Epithelial cell of esophagus (primary cell): Measurements from ENCODE around the gene GTF2I.
"Not testable (repeated sequence)": the region's sequence is repeated elsewhere in the genome, so short reads cannot be mapped to it uniquely, and the experiment has no call there.

Experiments
- DNase-seq: peaks from one replicate; pipeline ENCODE4 v3.0.0; 2010; ENCODE audit warnings: low read depth
- H3K4me3 ChIP-seq: 2 replicates; pipeline ENCODE4 v1.5.1; 2011; ENCODE audit warnings: mild to moderate bottlenecking, low read length, control low read depth
- CTCF ChIP-seq: IDR thresholded peaks from 2 replicates; pipeline ENCODE4 v1.5.1; 2011; ENCODE audit warnings: low read depth, mild to moderate bottlenecking, low read length, control low read depth, inconsistent platforms; ENCODE audit not compliant: insufficient read depth; ENCODE audit errors: missing control alignments

GTF2I gene

GRCh38 chr7:74674166-74674565, 16.6 kb downstream of the GTF2I start:
- DNase-seq = peak; percentile 93
- no peak overlapping the region for H3K4me3 ChIP-seq
- TF ChIP-seq CTCF = no peak

- H3K4me3 ChIP-seq = no peak overlapping the region
- no peak for TF ChIP-seq CTCF
- DNase-seq = no peak
Measured at GRCh38 chr7:74682829-74683228, 25.3 kb downstream of the GTF2I start.

- TF ChIP-seq CTCF = no peak
- DNase-seq = no peak
- no peak overlapping the region for H3K4me3 ChIP-seq
Measured at GRCh38 chr7:74683799-74684198, 26.3 kb downstream of the GTF2I start.

GRCh38 chr7:74684473-74684872, 27.0 kb downstream of the GTF2I start:
- no peak for DNase-seq
- TF ChIP-seq CTCF = no peak

GRCh38 chr7:74684921-74685320, 27.4 kb downstream of the GTF2I start:
- TF ChIP-seq CTCF = no peak
- DNase-seq = no peak
- no peak overlapping the region for H3K4me3 ChIP-seq

More at GRCh38 chr7:74684473-74684872, 27.0 kb downstream of the GTF2I start:
- H3K4me3 ChIP-seq = no peak overlapping the region

- no peak for TF ChIP-seq CTCF
- no peak for DNase-seq
- H3K4me3 ChIP-seq = no peak overlapping the region
Measured at GRCh38 chr7:74690474-74690873, 33.0 kb downstream of the GTF2I start.

GRCh38 chr7:74704419-74704818, 46.9 kb downstream of the GTF2I start:
- not testable (repeated sequence) for H3K4me3 ChIP-seq, DNase-seq

GRCh38 chr7:74707238-74707637, 49.7 kb downstream of the GTF2I start:
- no peak for DNase-seq
- TF ChIP-seq CTCF = no peak
- no peak overlapping the region for H3K4me3 ChIP-seq
